SK-N-SH treated with all-trans-retinoic acid at 6 μM for 48 hours (cell line): ENCODE measurements around the gene HERC2.

Experiments used
- ATAC-seq: fragments of 200-7000 bp; cut with Tn5 transposase; 3 replicates; pipeline ENCODE4 v1.9.1; 2020; ENCODE audit warnings: mild to moderate bottlenecking, moderate library complexity
- ARNTL ChIP-seq: fragments of 450-650 bp; formaldehyde crosslinking; IDR thresholded peaks from 2 replicates; pipeline ENCODE4 v1.5.0; 2020; ENCODE audit warnings: low read depth, mild to moderate bottlenecking, moderate library complexity, borderline replicate concordance
- BACH2 ChIP-seq: fragments of 250-450 bp; sonication (Bioruptor Pico); IDR thresholded peaks from 2 replicates; pipeline ENCODE4 v1.9.0; 2021; ENCODE audit warnings: mild to moderate bottlenecking, borderline replicate concordance
- CREB5 ChIP-seq: fragments of 250-450 bp; sonication (Bioruptor Pico); IDR thresholded peaks from 2 replicates; pipeline ENCODE4 v1.5.1; 2020; ENCODE audit warnings: low read depth, mild to moderate bottlenecking, moderate library complexity
- CSDC2 ChIP-seq: fragments of 250-450 bp; sonication (Bioruptor Pico); IDR thresholded peaks from 2 replicates; pipeline ENCODE4 v1.5.0; 2020; ENCODE audit warnings: mild to moderate bottlenecking, moderate library complexity
- CSRNP3 ChIP-seq: fragments of 250-450 bp; sonication (Bioruptor Pico); IDR thresholded peaks from 2 replicates; pipeline ENCODE4 v1.5.1; 2021; ENCODE audit warnings: mild to moderate bottlenecking, moderate library complexity
- ESRRG ChIP-seq: fragments of 250-450 bp; sonication (Bioruptor Pico); IDR thresholded peaks from 2 replicates; pipeline ENCODE4 v1.6.1; 2021; ENCODE audit warnings: mild to moderate bottlenecking
- GLIS3 ChIP-seq: fragments of 250-450 bp; sonication (Bioruptor Pico); IDR thresholded peaks from 2 replicates; pipeline ENCODE4 v1.5.0; 2020; ENCODE audit warnings: mild to moderate bottlenecking, moderate library complexity
- POU6F1 ChIP-seq: fragments of 250-450 bp; sonication (Bioruptor Pico); IDR thresholded peaks from 2 replicates; pipeline ENCODE4 v1.8.0; 2021; ENCODE audit warnings: low read depth, mild to moderate bottlenecking, moderate library complexity, borderline replicate concordance
- PPARA ChIP-seq: fragments of 250-450 bp; sonication (Bioruptor Pico); IDR thresholded peaks from 2 replicates; pipeline ENCODE4 v1.5.0; 2020; ENCODE audit warnings: mild to moderate bottlenecking, borderline replicate concordance
- SNAI2 ChIP-seq: fragments of 250-450 bp; sonication (Bioruptor Pico); IDR thresholded peaks from 2 replicates; pipeline ENCODE4 v1.5.0; 2020; ENCODE audit warnings: mild to moderate bottlenecking, moderate library complexity
- TCF4 ChIP-seq: fragments of 250-450 bp; sonication (Bioruptor Pico); IDR thresholded peaks from 2 replicates; pipeline ENCODE4 v1.8.0; 2021; ENCODE audit warnings: mild to moderate bottlenecking, moderate library complexity, borderline replicate concordance
- TSHZ2 ChIP-seq: fragments of 250-450 bp; sonication (Bioruptor Pico); IDR thresholded peaks from 2 replicates; pipeline ENCODE4 v1.5.0; 2020; ENCODE audit warnings: mild to moderate bottlenecking, moderate library complexity
- ZC3H10 ChIP-seq: fragments of 250-450 bp; sonication (Bioruptor Pico); IDR thresholded peaks from 2 replicates; pipeline ENCODE4 v1.5.1; 2021; ENCODE audit warnings: mild to moderate bottlenecking, moderate library complexity
- ZFP3 ChIP-seq: fragments of 250-450 bp; sonication (Bioruptor Pico); IDR thresholded peaks from 2 replicates; pipeline ENCODE4 v1.5.0; 2020; ENCODE audit warnings: mild to moderate bottlenecking, moderate library complexity
- ZFP30 ChIP-seq: fragments of 450-650 bp; formaldehyde crosslinking; IDR thresholded peaks from 2 replicates; pipeline ENCODE4 v1.5.0; 2022; ENCODE audit warnings: mild to moderate bottlenecking, moderate library complexity
- ZNF70 ChIP-seq: fragments of 450-650 bp; formaldehyde crosslinking; IDR thresholded peaks from 2 replicates; pipeline ENCODE4 v1.5.0; 2020; ENCODE audit warnings: mild to moderate bottlenecking, moderate library complexity
- ZNF8 ChIP-seq: fragments of 450-650 bp; formaldehyde crosslinking; IDR thresholded peaks from 2 replicates; pipeline ENCODE4 v1.5.0; 2020; ENCODE audit warnings: mild to moderate bottlenecking, moderate library complexity

Gene HERC2

GRCh38 chr15:28093752-28094535, 228.0 kb downstream of the HERC2 start (continued):
- no peak for TF ChIP-seq PPARA
- TF ChIP-seq ESRRG = no peak
- no peak for TF ChIP-seq GLIS3
- no peak for TF ChIP-seq ZFP30 (CRISPR knock-in tag)
- no peak for TF ChIP-seq ZNF70 (CRISPR knock-in tag)
- no peak for TF ChIP-seq TSHZ2

GRCh38 chr15:28091313-28091712, 230.7 kb downstream of the HERC2 start:
- no peak for ATAC-seq
- TF ChIP-seq TCF4 (CRISPR knock-in tag) = no peak
- no peak for TF ChIP-seq ZNF8 (CRISPR knock-in tag)
- no peak for TF ChIP-seq CSDC2
- TF ChIP-seq POU6F1 (CRISPR knock-in tag) = no peak
- TF ChIP-seq ESRRG = no peak
- TF ChIP-seq TSHZ2 = no peak
- no peak for TF ChIP-seq CSRNP3
- no peak for TF ChIP-seq ARNTL (CRISPR knock-in tag)

- TF ChIP-seq TCF4 (CRISPR knock-in tag) (no peak), SNAI2 (CRISPR knock-in tag) (no peak), CREB5 (CRISPR knock-in tag) (no peak), ZNF8 (CRISPR knock-in tag) (no peak), ZC3H10 (no peak), PPARA (no peak), ZFP3 (CRISPR knock-in tag) (no peak), ZFP30 (CRISPR knock-in tag) (no peak), BACH2 (CRISPR knock-in tag) (no peak), ESRRG (no peak), GLIS3 (no peak)
- peak; percentile 100 for ATAC-seq
Observed at GRCh38 chr15:28086175-28086703, 235.7 kb downstream of the HERC2 start.
